HG03064 (cell line): ENCODE results near the gene CINP.
"Not testable (repeated sequence)": the region's sequence is repeated elsewhere in the genome, so short reads cannot be mapped to it uniquely, and the experiment has no call there.

Source experiments
- ATAC-seq: cut with Tn5 transposase; IDR thresholded peaks from one replicate; pipeline ENCODE4 v1.9.1; 2021; ENCODE audit warnings: low read depth; ENCODE audit not compliant: unreplicated experiment

CINP gene

GRCh38 chr14:102321456-102322422, 41.0 kb downstream of the CINP start:
- ATAC-seq = no peak

- ATAC-seq = no peak
Observed at GRCh38 chr14:102320671-102321455, 41.8 kb downstream of the CINP start.

- ATAC-seq = no peak
Observed at GRCh38 chr14:102320033-102320660, 42.5 kb downstream of the CINP start.

DNA sequence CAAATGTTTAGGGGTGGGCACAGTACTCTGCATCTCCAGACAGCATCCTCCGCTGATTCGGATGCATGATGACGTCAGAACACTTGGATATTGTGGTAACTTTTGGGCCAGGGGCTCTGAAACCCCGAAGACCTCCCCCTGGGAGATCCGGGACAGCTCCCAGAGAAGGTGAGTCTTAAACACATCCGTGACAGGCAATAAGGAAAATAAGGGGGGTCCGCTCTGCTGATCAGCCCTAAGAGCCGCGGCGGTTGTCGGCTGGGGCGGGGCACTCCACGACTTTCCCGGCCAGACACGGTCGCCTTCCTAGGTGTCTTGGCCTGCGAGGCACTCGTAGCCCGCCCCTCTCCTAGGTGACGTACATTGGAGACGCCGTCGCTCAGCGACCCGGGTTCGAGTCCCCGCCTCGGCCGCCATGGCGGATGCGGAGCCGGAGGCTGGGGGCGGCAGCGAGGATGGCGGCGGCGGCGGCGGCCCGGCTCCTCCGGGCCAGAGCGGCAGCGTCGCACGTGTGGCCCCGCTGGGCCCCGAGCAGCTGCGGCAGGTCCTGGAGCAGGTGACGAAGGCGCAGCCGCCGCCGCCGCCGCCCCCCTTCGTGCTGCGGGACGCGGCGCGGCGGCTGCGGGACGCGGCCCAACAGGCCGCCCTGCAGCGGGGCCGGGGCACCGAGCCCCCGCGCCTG, 43.2 kb downstream of the CINP start, which contains the start of gene ZNF839:
Gene ZNF839 (plus strand): TSS at position 396 of the 682 bp plus-strand sequence. CDS start 20 bp downstream, at position 416.
- no peak for ATAC-seq

DNA sequence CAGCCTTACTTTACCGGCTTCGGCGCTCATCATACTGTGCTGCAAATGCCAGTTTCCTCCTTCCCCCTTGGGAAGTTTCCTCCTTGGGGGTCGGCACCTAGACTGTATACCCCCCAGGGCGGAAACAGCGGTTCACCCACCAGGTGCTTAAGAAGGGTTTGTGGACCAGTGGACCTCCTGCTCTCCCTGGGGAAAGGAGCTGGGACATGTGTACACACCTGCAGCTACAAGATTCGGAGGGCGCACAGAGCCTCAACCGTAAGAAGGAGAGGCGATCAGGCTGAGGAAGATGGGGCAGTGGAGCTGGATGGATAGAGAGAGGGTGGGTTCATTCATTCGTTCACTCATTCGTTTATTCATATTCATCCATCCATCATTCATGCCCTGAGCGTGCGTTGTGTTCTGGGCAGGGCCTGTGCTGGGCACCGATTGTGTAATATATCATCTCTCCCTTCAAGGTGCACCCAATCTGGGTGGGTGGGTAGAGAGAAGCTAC, 43.9 kb downstream of the CINP start:
- no peak for ATAC-seq

- ATAC-seq = no peak
Observed at GRCh38 chr14:102317564-102318248, 45.0 kb downstream of the CINP start.

DNA sequence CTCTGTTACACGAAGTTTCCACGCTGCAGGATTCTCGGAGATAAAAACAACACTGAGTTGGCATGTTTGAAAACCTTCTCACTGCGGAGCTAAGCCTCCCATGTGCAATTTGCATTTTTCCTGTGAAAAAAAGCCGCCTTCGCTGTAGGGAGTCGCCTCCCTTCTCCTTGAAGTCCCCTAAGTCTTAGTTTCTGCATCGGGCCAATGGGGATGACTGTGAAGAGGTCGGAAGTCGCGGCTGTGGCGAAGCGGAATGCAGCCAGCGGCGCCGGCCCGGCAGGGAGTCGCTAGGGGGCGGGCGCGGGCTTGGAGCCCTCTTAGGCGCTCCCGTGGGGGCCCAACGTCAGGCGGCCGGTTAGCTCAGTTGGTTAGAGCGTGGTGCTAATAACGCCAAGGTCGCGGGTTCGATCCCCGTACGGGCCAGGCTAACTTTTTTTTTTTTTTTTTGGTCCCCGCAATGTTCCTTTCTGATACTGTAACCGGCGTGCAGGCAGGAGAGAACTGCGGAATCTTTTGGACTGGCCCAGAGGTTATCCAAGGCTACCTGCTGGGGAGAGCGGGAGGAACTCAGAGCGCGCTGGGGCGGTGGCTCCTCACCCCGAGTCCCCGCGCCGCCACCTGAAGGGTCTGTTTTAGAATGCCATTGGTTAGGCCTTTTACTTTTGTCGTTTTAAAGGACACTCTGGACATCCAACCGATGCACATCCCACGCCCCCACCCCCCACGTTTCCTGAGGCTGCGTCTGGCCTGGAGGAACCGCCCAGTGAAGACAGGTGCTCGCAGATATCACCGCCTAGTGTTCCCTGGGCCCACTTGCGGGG, 45.7 kb downstream of the CINP start:
- ATAC-seq = peak; percentile 40

- no peak for ATAC-seq
Observed at GRCh38 chr14:102316338-102316742, 46.4 kb downstream of the CINP start.

GRCh38 chr14:102315121-102315520, 47.6 kb downstream of the CINP start:
- no peak for ATAC-seq

GRCh38 chr14:102314242-102315011, 48.3 kb downstream of the CINP start:
- ATAC-seq = peak; percentile 60

DNA sequence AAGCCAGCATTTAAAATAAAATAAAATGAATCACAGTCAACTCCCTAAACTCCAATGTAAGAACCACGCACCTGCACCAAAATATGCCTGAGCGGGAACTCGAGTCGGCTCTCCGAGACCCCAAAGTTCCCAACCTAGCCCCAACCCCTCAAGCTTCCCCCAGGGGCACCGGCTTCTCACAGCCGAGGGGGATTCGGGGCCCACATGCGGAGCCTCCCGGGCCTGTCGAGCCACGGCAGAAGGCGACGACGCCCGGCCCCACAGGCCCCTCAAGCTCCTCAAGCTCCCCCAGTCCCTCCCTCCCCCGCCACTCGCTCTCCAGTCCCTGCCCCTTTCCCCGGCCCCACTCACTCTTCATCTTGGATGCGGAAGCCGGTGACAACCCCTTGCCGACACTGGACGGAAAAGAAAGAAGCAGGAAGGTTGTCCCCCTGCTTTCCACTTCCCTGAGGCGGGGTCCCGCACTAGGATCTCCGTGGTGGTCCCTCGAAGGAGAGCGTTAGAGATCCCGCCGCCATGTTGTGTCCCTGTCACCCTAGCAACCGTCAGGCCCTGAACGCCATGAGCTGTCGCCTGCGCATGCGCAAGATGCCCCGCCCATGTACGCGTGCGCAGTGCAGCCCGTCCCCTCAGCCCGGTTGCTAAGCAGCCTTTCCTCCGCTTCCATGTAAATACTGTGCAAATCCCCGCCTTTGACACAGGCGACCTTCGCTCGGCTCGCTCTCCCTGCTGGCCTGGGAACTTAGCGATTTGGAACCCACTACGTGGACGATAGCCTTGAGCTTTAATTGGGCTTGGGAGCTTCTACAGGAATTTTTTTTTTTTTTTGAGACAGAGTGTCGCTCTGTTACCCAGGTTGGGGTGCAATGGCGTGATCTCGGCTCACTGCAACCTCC, 57.8 kb downstream of the CINP start, which contains the start of gene MOK:
Gene MOK (minus strand): TSS at position 554 of the 896 bp plus-strand sequence. CDS start 196 bp downstream, at position 358.
- ATAC-seq = peak; percentile 88

GRCh38 chr14:102303664-102304063, 59.0 kb downstream of the CINP start:
- no peak for ATAC-seq

- ATAC-seq = not testable (repeated sequence)
Observed at GRCh38 chr14:102298303-102299070, 64.2 kb downstream of the CINP start.
